ENCODE measurements around the gene ZNF219. TPM values are rescaled to one million over a fixed set of nuclear protein-coding genes. Genes with fewer than 3 reads are reported as not detected.

Gene ZNF219
- polyA plus RNA-seq, 1 experiment: 12.2 TPM

GRCh38 chr14:21098892-21099595 lies 589 bp upstream of the ZNF219 start:
- peak overlapping the region; percentile 46 for H3K4me3 ChIP-seq (ENCODE audit: low read depth, low read length)
- 0 out of 2 replicates have a peak, but pooled peaks cover 1% of the 10 kb centered on the region for H3K27me3 ChIP-seq (ENCODE audit: control insufficient read depth, insufficient read depth, low read length)
- TF ChIP-seq CTCF (IDR thresholded peaks at IDR 0.05; ENCODE audit: insufficient read depth, low read depth, low read length): no peak
- CTCF ChIA-PET: interaction anchor here (7.8 to 14.7 kb wide), 4 partner anchors 26 to 85 kb away, joined by 100 to 233 read pairs (median 176); partner anchors contain the start of gene ARHGEF40
- DNase-seq (ENCODE audit: low read depth): no peak
- H3K36me3 ChIP-seq (ENCODE audit: control insufficient read depth, insufficient read depth, low read length): no peaks in the 10 kb centered on the region
- POLR2A ChIA-PET: no interaction called here

- CTCF ChIA-PET: interaction anchor here (0.8 to 7.8 kb wide), 8 partner anchors 8 to 83 kb away, joined by 3 to 202 read pairs (median 6); partner anchors contain the start of genes ARHGEF40 and TMEM253
- POLR2A ChIA-PET: interaction anchor here (0.5 to 0.7 kb wide), 2 partner anchors 26 to 137 kb away, joined by 4 to 6 read pairs; no protein-coding TSS in a partner anchor
- DNase-seq (ENCODE audit: low read depth): no peak
- Histone ChIP-seq H3K27me3 (ENCODE audit: control insufficient read depth, insufficient read depth, low read length) (0 out of 2 replicates have a peak, but pooled peaks cover 1% of the 10 kb centered on the region), H3K36me3 (ENCODE audit: control insufficient read depth, insufficient read depth, low read length) (peaks cover 4% of the 10 kb centered on the region; the same call in 1 of the 2 replicates), H3K4me3 (ENCODE audit: low read depth, low read length) (peak overlapping the region; percentile 31)
- TF ChIP-seq CTCF (IDR thresholded peaks at IDR 0.05; ENCODE audit: insufficient read depth, low read depth, low read length): no peak
These were observed 799 bp downstream of the ZNF219 start for GRCh38 chr14:21097636-21098075.

GRCh38 chr14:21096978-21097635 lies 1.3 kb downstream of the ZNF219 start:
- POLR2A ChIA-PET: interaction anchor here (0.7 kb wide), 1 partner anchor 136 kb away, joined by 6 read pairs; no protein-coding TSS in a partner anchor
- H3K4me3 ChIP-seq (ENCODE audit: low read depth, low read length): peak overlapping the region; percentile 31; the same call in 1 of the 2 replicates

GRCh38 chr14:21096438-21096837 lies 2.0 kb downstream of the ZNF219 start:
- Histone ChIP-seq H3K27me3 (ENCODE audit: control insufficient read depth, insufficient read depth, low read length) (0 out of 2 replicates have a peak, but pooled peaks cover 1% of the 10 kb centered on the region), H3K4me3 (ENCODE audit: low read depth, low read length) (no peak overlapping the region), H3K36me3 (ENCODE audit: control insufficient read depth, insufficient read depth, low read length) (peaks cover 4% of the 10 kb centered on the region; the same call in 1 of the 2 replicates)
- ChIA-PET POLR2A (no interaction called here), CTCF (interaction anchor here (0.6 to 7.8 kb wide), 8 partner anchors 8 to 104 kb away, joined by 3 to 202 read pairs (median 62); partner anchors contain the start of genes ARHGEF40 and TMEM253)
- TF ChIP-seq CTCF (IDR thresholded peaks at IDR 0.05; ENCODE audit: insufficient read depth, low read depth, low read length): no peak
- no peak for DNase-seq (ENCODE audit: low read depth)

More at GRCh38 chr14:21096978-21097635, 1.3 kb downstream of the ZNF219 start:
- H3K27me3 ChIP-seq (ENCODE audit: control insufficient read depth, insufficient read depth, low read length): 0 out of 2 replicates have a peak, but pooled peaks cover 1% of the 10 kb centered on the region
- DNase-seq (ENCODE audit: low read depth): no peak
- H3K36me3 ChIP-seq (ENCODE audit: control insufficient read depth, insufficient read depth, low read length): peaks cover 4% of the 10 kb centered on the region; the same call in 1 of the 2 replicates
- no peak for TF ChIP-seq CTCF (IDR thresholded peaks at IDR 0.05; ENCODE audit: insufficient read depth, low read depth, low read length)
- CTCF ChIA-PET: interaction anchor here (0.6 to 7.8 kb wide), 9 partner anchors 8 to 92 kb away, joined by 3 to 202 read pairs (median 5); partner anchors contain the start of genes ARHGEF40 and TMEM253

Data from BJ (cell line).